SK-N-DZ (cell line): ENCODE results near the gene FAIM.
"Not testable (repeated sequence)": the region's sequence is repeated elsewhere in the genome, so short reads cannot be mapped to it uniquely, and the experiment has no call there.

ENCODE experiments used
- DNase-seq: peaks from one replicate; pipeline ENCODE4 v3.0.0-alpha.2; 2015; ENCODE audit warnings: low spot score

The FAIM gene

GRCh38 chr3:138678086-138678485 lies 69.5 kb downstream of the FAIM start:
- DNase-seq, result no peak

- no peak for DNase-seq
Observed at GRCh38 chr3:138678874-138679392, 70.4 kb downstream of the FAIM start.

GRCh38 chr3:138680974-138681373 lies 72.4 kb downstream of the FAIM start:
- DNase-seq, result not testable (repeated sequence)

GRCh38 chr3:138681463-138682220 lies 73.1 kb downstream of the FAIM start:
- DNase-seq, result no peak

- no peak for DNase-seq
Observed at GRCh38 chr3:138682648-138683047, 74.1 kb downstream of the FAIM start.
